Panc1 (cell line): ENCODE results near the gene CD164L2. TPM values are rescaled to one million over a fixed set of nuclear protein-coding genes. Genes with fewer than 3 reads are reported as not detected.

Experiments
- ATAC-seq: fragments of 200-7000 bp; cut with Tn5 transposase; 2 replicates; pipeline ENCODE4 v1.9.1; 2020; ENCODE audit warnings: mild to moderate bottlenecking, moderate library complexity
- BruUV-seq: library from RNA; stranded (reverse); fragments of 400-500 nt; replicated peaks from 2 replicates; lab custom pipeline; 2021; lab: Mats Ljungman, UMichigan
- CTCF ChIA-PET: fragments of 300-600 bp; sonication (Branson Sonifier 250); formaldehyde crosslinking; loops from one replicate; lab custom pipeline; 2022; ENCODE audit warnings: antibody characterized with exemption; lab: Charles Lee
- POLR2A ChIA-PET: fragments of 300-600 bp; sonication (Branson Sonifier 250); formaldehyde crosslinking; loops from one replicate; lab custom pipeline; 2022; ENCODE audit warnings: antibody characterized with exemption; lab: Charles Lee
- DNase-seq: peaks from one replicate; pipeline ENCODE4 v3.0.0-alpha.2; 2010; ENCODE audit warnings: low read depth, low spot score
- H3K27ac ChIP-seq: 2 replicates; pipeline ENCODE4 v1.5.1; 2011; ENCODE audit warnings: mild to moderate bottlenecking, low read length, inconsistent platforms
- H3K27me3 ChIP-seq: fragments of 200-500 bp; sonication (Bioruptor generic); 2 replicates; pipeline ENCODE4 v1.6.0; 2014; ENCODE audit warnings: low read length, inconsistent platforms; ENCODE audit not compliant: control insufficient read depth, insufficient read depth
- H3K36me3 ChIP-seq: fragments of 200-500 bp; sonication (Bioruptor generic); 2 replicates; pipeline ENCODE4 v1.5.1; 2014; ENCODE audit warnings: inconsistent platforms, mild to moderate bottlenecking, low read length, moderate library complexity; ENCODE audit not compliant: control insufficient read depth, insufficient read depth
- H3K4me1 ChIP-seq: 2 replicates; pipeline ENCODE4 v1.5.1; 2011; ENCODE audit warnings: inconsistent platforms, mild to moderate bottlenecking, low read length, moderate library complexity; ENCODE audit not compliant: control insufficient read depth, insufficient read depth
- H3K4me3 ChIP-seq, 2 experiments: 2 replicates each; pipeline ENCODE4 v1.5.1; 2011 to 2012; ENCODE audit warnings: low read depth in 2 of 2, low read length in 2 of 2, mild to moderate bottlenecking in 2 of 2, inconsistent platforms in 1 of 2, moderate library complexity in 1 of 2
- H3K9me3 ChIP-seq: fragments of 200-500 bp; sonication (Bioruptor generic); 2 replicates; pipeline ENCODE4 v1.5.1; 2014; ENCODE audit warnings: low read depth, mild to moderate bottlenecking, inconsistent platforms, low read length, moderate library complexity; ENCODE audit not compliant: control insufficient read depth, insufficient read depth
- CTCF ChIP-seq: fragments of 450-650 bp; IDR thresholded peaks from 2 replicates; pipeline ENCODE4 v1.5.1; 2017; ENCODE audit warnings: mild to moderate bottlenecking
- POLR2AphosphoS5 ChIP-seq: IDR thresholded peaks from 2 replicates; pipeline ENCODE4 v1.6.1; 2012; ENCODE audit warnings: mild to moderate bottlenecking, low read depth, low read length, moderate library complexity
- REST ChIP-seq, 2 experiments: IDR thresholded peaks; 2 replicates each; pipeline ENCODE4 v1.6.1; 2011 to 2012; ENCODE audit warnings: low read depth in 2 of 2, control low read depth in 1 of 2, low read length in 1 of 2, mild to moderate bottlenecking in 1 of 2, moderate library complexity in 1 of 2; ENCODE audit not compliant: insufficient read depth in 1 of 2
- SIN3A ChIP-seq: IDR thresholded peaks from 2 replicates; pipeline ENCODE4 v1.6.1; 2012; ENCODE audit warnings: low read depth, mild to moderate bottlenecking, low read length, moderate library complexity, borderline replicate concordance; ENCODE audit not compliant: insufficient read depth
- TCF7L2 ChIP-seq: IDR thresholded peaks from 2 replicates; pipeline ENCODE4 v1.6.1; 2011; ENCODE audit warnings: mild to moderate bottlenecking, low read depth, low read length, inconsistent platforms
- in situ Hi-C: cut with HindIII; loops from 2 replicates; pipeline ENCODE4 v1.10.0; 2016; ENCODE audit warnings: low sequenced_read_pairs, low pct_unique_long_range_greater_than_20kb
- intact Hi-C: fragments of 100-400 bp; cut with micrococcal nuclease; formaldehyde crosslinking; loops from one replicate; pipeline ENCODE4 v1.10.0; 2022; ENCODE audit not compliant: unreplicated experiment
- total RNA-seq: library from RNA; stranded (reverse); gene quantifications from one replicate; pipeline ENCODE4 v1.2.1, GENCODE V29; 2021; ENCODE audit not compliant: unreplicated experiment

The CD164L2 gene
- total RNA-seq, 1 experiment from 2014 or later = 0.13 TPM

DNA sequence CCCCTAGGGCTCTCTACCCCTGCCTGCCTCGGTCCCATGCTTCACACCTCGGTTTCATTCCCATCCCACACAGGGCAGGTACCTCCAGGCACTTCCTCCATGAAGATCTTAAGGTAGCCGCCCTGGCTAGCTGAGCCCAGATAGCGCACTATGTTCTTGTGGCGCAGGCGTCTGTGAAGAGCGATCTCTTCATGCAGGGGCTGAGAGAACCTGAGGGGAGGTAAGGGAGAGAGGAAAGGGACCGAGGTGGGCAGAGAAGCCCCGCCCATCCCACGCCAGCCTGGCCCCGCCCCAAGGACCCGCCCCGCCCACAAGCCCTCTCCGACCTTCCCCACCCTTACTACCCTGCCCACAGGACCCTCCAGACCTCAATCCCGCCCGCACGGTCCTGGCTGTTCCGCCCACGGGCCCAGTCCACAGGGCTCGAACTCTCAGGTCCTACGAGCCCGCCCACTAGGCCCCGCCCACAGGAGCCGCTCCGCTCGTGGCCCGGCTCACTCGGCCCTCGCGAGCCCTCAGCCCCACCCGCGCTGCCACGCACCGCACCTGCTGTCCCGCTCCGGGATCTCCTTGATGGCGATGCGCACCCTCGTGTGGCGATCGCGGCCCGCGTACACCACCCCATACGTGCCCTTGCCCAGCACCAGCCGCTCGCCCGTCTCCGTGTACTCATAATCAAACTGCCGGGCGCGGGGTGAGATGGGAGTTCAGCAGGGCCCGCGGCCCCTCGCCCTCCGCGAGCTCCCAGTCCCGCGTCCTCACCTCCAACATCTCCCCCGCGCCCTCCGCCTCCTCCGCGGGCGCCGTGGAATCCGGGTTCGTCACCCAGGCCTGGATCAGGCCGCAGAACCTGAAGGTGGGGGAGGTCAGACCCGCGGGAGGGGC, 22.7 kb downstream of the CD164L2 start:
- in situ Hi-C loops (no loop called here), intact Hi-C loops (no loop called here)
- H3K4me1 ChIP-seq = peaks cover 7% of the 10 kb centered on the region
- no peak overlapping the region for H3K4me3 ChIP-seq
- no peaks in the 10 kb centered on the region for H3K9me3 ChIP-seq
- BruUV-seq = no TSS peak
- no peak for ATAC-seq
- H3K27me3 ChIP-seq = no peaks in the 10 kb centered on the region
- no peak overlapping the region for H3K27ac ChIP-seq
- no peak for DNase-seq
- ChIA-PET POLR2A (no interaction called here), CTCF (no interaction called here)
- TF ChIP-seq TCF7L2 (no peak), SIN3A (no peak), POLR2AphosphoS5 (no peak), REST (IDR thresholded peaks at IDR 0.05; ENCODE audit: insufficient read depth in 1 of 2, low read depth in 2 of 2, low read length in 1 of 2) (no peak), CTCF (no peak)
- no peaks in the 10 kb centered on the region; the same call in 1 of the 2 replicates for H3K36me3 ChIP-seq

DNA sequence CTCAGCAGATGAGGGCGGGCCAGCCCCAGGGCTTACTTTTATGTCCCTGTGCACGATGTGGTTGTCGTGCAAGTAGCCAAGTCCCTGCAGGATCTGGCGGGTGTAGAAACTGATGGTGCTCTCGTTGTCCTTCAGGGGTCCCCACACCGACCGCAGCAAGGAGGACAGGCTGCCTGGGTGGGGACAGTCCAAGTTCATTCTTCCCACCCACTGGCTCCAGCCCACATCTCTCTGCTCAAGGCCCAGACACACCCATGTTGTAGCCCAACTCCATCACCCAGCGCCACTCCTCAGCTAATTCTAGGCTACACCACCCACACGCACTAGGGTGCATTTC, 23.3 kb downstream of the CD164L2 start:
- H3K36me3 ChIP-seq = no peaks in the 10 kb centered on the region; the same call in 1 of the 2 replicates
- no peak overlapping the region for H3K27ac ChIP-seq
- no peaks in the 10 kb centered on the region for H3K27me3 ChIP-seq
- in situ Hi-C loops (no loop called here), intact Hi-C loops (no loop called here)
- H3K4me3 ChIP-seq = no peak overlapping the region
- peaks cover 2% of the 10 kb centered on the region for H3K4me1 ChIP-seq
- DNase-seq = no peak
- ATAC-seq = no peak
- TF ChIP-seq CTCF = no peak
- no peak for TF ChIP-seq TCF7L2
- TF ChIP-seq REST (IDR thresholded peaks at IDR 0.05; ENCODE audit: insufficient read depth in 1 of 2, low read depth in 2 of 2, low read length in 1 of 2) = no peak
- TF ChIP-seq POLR2AphosphoS5 = no peak
- TF ChIP-seq SIN3A = no peak
- no TSS peak for BruUV-seq
- ChIA-PET CTCF (no interaction called here), POLR2A (no interaction called here)
- H3K9me3 ChIP-seq = no peaks in the 10 kb centered on the region
